Upper lobe of left lung (tissue), 6 donors: ENCODE data around the gene C1orf159. TPM values are rescaled to one million over a fixed set of nuclear protein-coding genes. Genes with fewer than 3 reads are reported as not detected.

ENCODE experiments used
- ATAC-seq, 2 donors: fragments of 200-7000 bp; cut with Tn5 transposase; one replicate each; pipeline ENCODE4 v1.9.1; 2022; ENCODE audit warnings: mild to moderate bottlenecking in 2 of 2, moderate library complexity in 2 of 2; ENCODE audit not compliant: low FRiP score in 2 of 2
- DNase-seq, 2 donors: peaks; one replicate each; pipeline ENCODE4 v3.0.0-alpha.2; 2019 to 2020
- H3K27ac ChIP-seq, 4 donors: fragments of 200-600 bp; sonication (generic); one replicate each; pipeline ENCODE4 v1.5.1; 2016 to 2019
- H3K27me3 ChIP-seq, 4 donors: fragments of 200-600 bp; sonication (generic); one replicate each; pipeline ENCODE4 v1.5.1; 2017 to 2019
- H3K36me3 ChIP-seq, 4 donors: fragments of 200-600 bp; sonication (generic); one replicate each; pipeline ENCODE4 v1.5.1; 2016 to 2019
- H3K4me1 ChIP-seq, 4 donors: fragments of 200-600 bp; sonication (generic); one replicate each; pipeline ENCODE4 v1.5.1; 2018 to 2019
- H3K4me3 ChIP-seq, 4 donors: fragments of 200-600 bp; sonication (generic); one replicate each; pipeline ENCODE4 v1.5.1; 2017 to 2019; ENCODE audit warnings: mild to moderate bottlenecking in 2 of 4, moderate library complexity in 1 of 4
- H3K9me3 ChIP-seq, 4 donors: fragments of 200-600 bp; sonication (generic); one replicate each; pipeline ENCODE4 v1.5.1; 2018 to 2019
- EP300 ChIP-seq, 4 donors: sonication (generic); formaldehyde crosslinking; IDR thresholded peaks; one replicate each; pipeline ENCODE4 v1.5.1; 2017; ENCODE audit warnings: antibody characterized with exemption in 4 of 4, control low read depth in 2 of 4
- POLR2A ChIP-seq, 4 donors: fragments of 450-650 bp; IDR thresholded peaks; one replicate each; pipeline ENCODE4 v1.5.1; 2016 to 2017; ENCODE audit warnings: antibody characterized with exemption in 4 of 4, mild to moderate bottlenecking in 2 of 4
- POLR2AphosphoS5 ChIP-seq, 2 donors: sonication (generic); formaldehyde crosslinking; IDR thresholded peaks; one replicate each; pipeline ENCODE4 v1.5.1; 2017; ENCODE audit warnings: antibody characterized with exemption in 2 of 2
- WGBS, 2 donors: methylation state at CpG; one replicate each; pipeline ENCODE4 v1.1.5; 2017 to 2018; 5-methylcytosine and 5-hydroxymethylcytosine counted together
- total RNA-seq, 6 donors: library from RNA; depleted of rRNA in 4 of 6; stranded (reverse); fragments of >200 nt in 4 of 6; gene quantifications; one replicate each; pipeline versions ENCODE4 v1.1.0 to v1.2.1, GENCODE V29; 2016 to 2021
- TF ChIP-seq, protein P1 (sequence below), 6 experiments: fragments of 450-650 bp in 4 of 6; fragments of 200-600 bp in 2 of 6; sonication (generic) in 2 of 6; IDR thresholded peaks; one replicate each; pipeline ENCODE4 v1.5.1; 2016 to 2019; ENCODE audit warnings: antibody characterized with exemption in 6 of 6
- donor health status: DM: no; HTN: no; CAD: no; lungs with moderate emphysema.
- donor health status: DM: no; HTN: yes; CAD: no; lungs with severe emphysema.

The C1orf159 gene
- total RNA-seq, 6 donors from 2014 or later, result 5.7 to 34.6 (median 15.2) TPM

DNA sequence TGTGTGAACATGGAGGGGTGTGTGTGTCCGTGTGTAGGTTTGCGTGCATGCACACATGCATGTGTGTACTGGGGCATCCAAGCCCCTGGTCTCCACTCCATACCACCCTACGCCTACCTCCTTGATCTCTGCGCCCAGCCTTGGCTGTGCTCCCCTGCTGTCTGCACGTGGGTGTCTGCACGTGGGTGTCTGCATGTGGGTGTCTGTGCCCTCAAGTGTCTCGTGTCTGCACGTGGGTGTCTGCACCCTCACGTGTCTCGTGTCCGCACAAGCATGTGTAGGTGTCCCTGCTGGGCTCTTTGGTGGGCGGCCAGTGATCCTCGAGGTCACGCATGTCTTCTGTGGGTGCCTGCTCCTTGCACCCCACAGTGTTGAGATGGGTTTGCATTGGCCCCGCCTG is 62.9 kb downstream of the C1orf159 start:
- no peaks in the 10 kb centered on the region for H3K4me1 ChIP-seq
- no peaks in the 10 kb centered on the region for H3K9me3 ChIP-seq
- peak in 1 of 2 donors; percentile 54 for DNase-seq
- 92 to 94% methylated on average over 15 of the region's 15 CpGs for WGBS, 2 donors
- H3K27ac ChIP-seq, result no peak overlapping the region
- TF ChIP-seq EP300 (IDR thresholded peaks at IDR 0.05) (no peak), POLR2A (IDR thresholded peaks at IDR 0.05) (no peak), POLR2AphosphoS5 (IDR thresholded peaks at IDR 0.05) (no peak)
- TF ChIP-seq, protein P1, sequence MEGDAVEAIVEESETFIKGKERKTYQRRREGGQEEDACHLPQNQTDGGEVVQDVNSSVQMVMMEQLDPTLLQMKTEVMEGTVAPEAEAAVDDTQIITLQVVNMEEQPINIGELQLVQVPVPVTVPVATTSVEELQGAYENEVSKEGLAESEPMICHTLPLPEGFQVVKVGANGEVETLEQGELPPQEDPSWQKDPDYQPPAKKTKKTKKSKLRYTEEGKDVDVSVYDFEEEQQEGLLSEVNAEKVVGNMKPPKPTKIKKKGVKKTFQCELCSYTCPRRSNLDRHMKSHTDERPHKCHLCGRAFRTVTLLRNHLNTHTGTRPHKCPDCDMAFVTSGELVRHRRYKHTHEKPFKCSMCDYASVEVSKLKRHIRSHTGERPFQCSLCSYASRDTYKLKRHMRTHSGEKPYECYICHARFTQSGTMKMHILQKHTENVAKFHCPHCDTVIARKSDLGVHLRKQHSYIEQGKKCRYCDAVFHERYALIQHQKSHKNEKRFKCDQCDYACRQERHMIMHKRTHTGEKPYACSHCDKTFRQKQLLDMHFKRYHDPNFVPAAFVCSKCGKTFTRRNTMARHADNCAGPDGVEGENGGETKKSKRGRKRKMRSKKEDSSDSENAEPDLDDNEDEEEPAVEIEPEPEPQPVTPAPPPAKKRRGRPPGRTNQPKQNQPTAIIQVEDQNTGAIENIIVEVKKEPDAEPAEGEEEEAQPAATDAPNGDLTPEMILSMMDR (IDR thresholded peaks at IDR 0.05), result no peak
- peaks cover 0 to 68% (median 45%) of the 10 kb centered on the region in 4 donors for H3K36me3 ChIP-seq
- H3K27me3 ChIP-seq, result peaks cover 0 to under 1% (median 0%) of the 10 kb centered on the region in 4 donors
- no peak for ATAC-seq
- no peak overlapping the region for H3K4me3 ChIP-seq

DNA sequence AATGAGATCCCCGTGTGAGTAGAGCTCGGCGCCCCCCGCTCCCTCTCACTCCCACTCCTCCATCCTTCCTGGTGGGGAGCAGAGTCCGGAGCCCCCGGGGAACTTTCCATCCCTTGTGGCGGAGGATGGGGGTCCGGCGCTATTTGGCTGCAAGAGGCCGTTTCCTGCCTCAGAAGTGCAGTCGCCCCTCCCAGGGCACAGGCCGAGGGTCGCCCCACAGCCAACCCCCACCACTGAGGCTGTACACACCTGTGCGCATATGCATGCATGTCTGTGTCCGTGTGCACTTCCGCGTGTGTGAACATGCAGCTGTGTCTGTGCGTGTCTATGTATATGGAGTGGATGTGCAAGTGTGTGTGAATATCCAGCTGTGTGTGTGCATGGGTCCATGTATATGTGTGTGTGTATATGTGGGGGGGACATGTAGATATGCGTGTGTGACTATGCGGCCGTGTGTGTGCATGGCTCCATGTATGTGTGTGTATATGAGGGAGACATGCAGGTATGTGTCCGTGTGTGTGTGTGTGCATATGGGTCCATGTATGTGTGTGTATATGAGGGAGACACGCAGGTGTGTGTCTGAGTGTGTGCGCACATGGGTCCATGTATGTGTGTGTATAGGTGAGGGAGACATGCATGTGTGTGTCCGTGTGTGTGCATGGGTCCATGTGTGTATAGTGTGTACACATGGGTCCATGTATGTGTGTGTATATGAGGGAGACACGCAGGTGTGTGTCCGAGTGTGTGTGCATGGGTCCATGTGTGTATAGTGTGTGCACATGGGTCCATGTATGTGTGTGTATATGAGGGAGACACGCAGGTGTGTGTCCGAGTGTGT is 63.7 kb downstream of the C1orf159 start:
- ATAC-seq, result no peak
- no peaks in the 10 kb centered on the region for H3K27me3 ChIP-seq
- peak in 1 of 2 donors; percentile 60 for DNase-seq
- H3K4me3 ChIP-seq, result no peak overlapping the region
- peaks cover 0 to 76% (median 51%) of the 10 kb centered on the region in 4 donors for H3K36me3 ChIP-seq
- no peak overlapping the region for H3K27ac ChIP-seq
- TF ChIP-seq, protein P1 (IDR thresholded peaks at IDR 0.05), result no peak
- TF ChIP-seq POLR2AphosphoS5 (IDR thresholded peaks at IDR 0.05), result no peak
- TF ChIP-seq POLR2A (IDR thresholded peaks at IDR 0.05), result no peak
- TF ChIP-seq EP300 (IDR thresholded peaks at IDR 0.05), result no peak
- H3K9me3 ChIP-seq, result no peaks in the 10 kb centered on the region
- H3K4me1 ChIP-seq, result no peaks in the 10 kb centered on the region
- WGBS, 2 donors, result 94% methylated on average over 28 to 29 of the region's 29 CpGs

DNA sequence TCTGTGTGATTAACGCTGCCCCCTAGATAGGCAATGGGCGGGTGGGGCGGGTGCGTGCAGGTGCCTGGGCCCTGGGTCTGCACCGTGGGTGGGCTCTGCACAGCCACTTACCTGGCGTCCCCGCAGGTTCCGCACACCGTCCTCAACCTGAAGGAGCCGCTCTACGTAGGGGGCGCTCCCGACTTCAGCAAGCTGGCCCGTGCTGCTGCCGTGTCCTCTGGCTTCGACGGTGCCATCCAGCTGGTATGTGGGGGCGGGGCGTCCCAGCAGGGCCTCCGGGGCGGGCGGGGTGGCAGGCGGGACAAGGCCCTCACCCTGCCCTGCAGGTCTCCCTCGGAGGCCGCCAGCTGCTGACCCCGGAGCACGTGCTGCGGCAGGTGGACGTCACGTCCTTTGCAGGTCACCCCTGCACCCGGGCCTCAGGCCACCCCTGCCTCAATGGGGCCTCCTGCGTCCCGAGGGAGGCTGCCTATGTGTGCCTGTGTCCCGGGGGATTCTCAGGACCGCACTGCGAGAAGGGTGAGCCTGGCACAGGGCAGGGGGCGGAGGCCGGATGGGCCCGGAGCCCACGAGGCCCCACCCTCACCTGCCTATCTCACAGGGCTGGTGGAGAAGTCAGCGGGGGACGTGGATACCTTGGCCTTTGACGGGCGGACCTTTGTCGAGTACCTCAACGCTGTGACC is 64.6 kb downstream of the C1orf159 start:
- no peak overlapping the region for H3K4me3 ChIP-seq
- H3K27ac ChIP-seq, result no peak overlapping the region
- no peaks in the 10 kb centered on the region for H3K27me3 ChIP-seq
- DNase-seq, result peak in 1 of 2 donors; percentile 78
- H3K4me1 ChIP-seq, result no peaks in the 10 kb centered on the region
- peaks cover 0 to 85% (median 61%) of the 10 kb centered on the region in 4 donors for H3K36me3 ChIP-seq
- 94 to 95% methylated on average over 9 to 44 of the region's 46 CpGs for WGBS, 2 donors
- TF ChIP-seq EP300 (IDR thresholded peaks at IDR 0.05) (no peak), POLR2AphosphoS5 (IDR thresholded peaks at IDR 0.05) (no peak), POLR2A (IDR thresholded peaks at IDR 0.05) (no peak)
- TF ChIP-seq, protein P1 (IDR thresholded peaks at IDR 0.05), result no peak
- H3K9me3 ChIP-seq, result no peaks in the 10 kb centered on the region
- no peak for ATAC-seq

DNA sequence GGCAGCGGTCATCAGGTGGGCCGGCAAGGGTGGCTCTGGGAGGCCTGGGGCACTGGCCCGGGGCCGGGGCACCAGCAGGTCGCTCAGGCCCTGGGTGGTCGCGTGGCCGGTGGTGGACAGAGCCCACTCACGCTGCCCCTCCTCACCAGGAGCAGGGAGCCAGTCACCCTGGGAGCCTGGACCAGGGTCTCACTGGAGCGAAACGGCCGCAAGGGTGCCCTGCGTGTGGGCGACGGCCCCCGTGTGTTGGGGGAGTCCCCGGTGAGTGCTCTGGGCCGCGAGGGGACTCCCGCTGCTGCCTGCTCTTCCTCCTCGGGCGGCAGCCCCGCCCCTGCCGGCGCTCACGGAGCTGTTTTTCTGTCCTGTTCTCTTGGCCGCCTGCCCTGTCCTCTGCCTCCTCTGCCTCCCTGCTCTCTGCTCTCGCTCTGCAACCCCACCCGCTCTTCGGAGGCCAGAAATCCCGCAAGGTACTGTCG is 65.3 kb downstream of the C1orf159 start:
- Histone ChIP-seq H3K27me3 (no peaks in the 10 kb centered on the region), H3K36me3 (peaks cover 0 to 92% (median 66%) of the 10 kb centered on the region in 4 donors), H3K27ac (no peak overlapping the region), H3K9me3 (no peaks in the 10 kb centered on the region), H3K4me1 (no peaks in the 10 kb centered on the region), H3K4me3 (no peak overlapping the region)
- TF ChIP-seq POLR2A (IDR thresholded peaks at IDR 0.05), result no peak
- TF ChIP-seq, protein P1 (IDR thresholded peaks at IDR 0.05), result no peak
- TF ChIP-seq EP300 (IDR thresholded peaks at IDR 0.05), result no peak
- TF ChIP-seq POLR2AphosphoS5 (IDR thresholded peaks at IDR 0.05), result no peak
- DNase-seq (peak in 1 of 2 donors; percentile 84), ATAC-seq (no peak)
- WGBS, 2 donors, result 91 to 93% methylated on average over 21 of the region's 32 CpGs
